GM21526 (cell line): ENCODE results near the gene C1orf198.

Experiments
- ATAC-seq: cut with Tn5 transposase; IDR thresholded peaks from one replicate; pipeline ENCODE4 v1.9.1; 2021; ENCODE audit warnings: moderate library complexity; ENCODE audit not compliant: unreplicated experiment, low FRiP score

The C1orf198 gene, protein sequence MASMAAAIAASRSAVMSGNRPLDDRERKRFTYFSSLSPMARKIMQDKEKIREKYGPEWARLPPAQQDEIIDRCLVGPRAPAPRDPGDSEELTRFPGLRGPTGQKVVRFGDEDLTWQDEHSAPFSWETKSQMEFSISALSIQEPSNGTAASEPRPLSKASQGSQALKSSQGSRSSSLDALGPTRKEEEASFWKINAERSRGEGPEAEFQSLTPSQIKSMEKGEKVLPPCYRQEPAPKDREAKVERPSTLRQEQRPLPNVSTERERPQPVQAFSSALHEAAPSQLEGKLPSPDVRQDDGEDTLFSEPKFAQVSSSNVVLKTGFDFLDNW

DNA sequence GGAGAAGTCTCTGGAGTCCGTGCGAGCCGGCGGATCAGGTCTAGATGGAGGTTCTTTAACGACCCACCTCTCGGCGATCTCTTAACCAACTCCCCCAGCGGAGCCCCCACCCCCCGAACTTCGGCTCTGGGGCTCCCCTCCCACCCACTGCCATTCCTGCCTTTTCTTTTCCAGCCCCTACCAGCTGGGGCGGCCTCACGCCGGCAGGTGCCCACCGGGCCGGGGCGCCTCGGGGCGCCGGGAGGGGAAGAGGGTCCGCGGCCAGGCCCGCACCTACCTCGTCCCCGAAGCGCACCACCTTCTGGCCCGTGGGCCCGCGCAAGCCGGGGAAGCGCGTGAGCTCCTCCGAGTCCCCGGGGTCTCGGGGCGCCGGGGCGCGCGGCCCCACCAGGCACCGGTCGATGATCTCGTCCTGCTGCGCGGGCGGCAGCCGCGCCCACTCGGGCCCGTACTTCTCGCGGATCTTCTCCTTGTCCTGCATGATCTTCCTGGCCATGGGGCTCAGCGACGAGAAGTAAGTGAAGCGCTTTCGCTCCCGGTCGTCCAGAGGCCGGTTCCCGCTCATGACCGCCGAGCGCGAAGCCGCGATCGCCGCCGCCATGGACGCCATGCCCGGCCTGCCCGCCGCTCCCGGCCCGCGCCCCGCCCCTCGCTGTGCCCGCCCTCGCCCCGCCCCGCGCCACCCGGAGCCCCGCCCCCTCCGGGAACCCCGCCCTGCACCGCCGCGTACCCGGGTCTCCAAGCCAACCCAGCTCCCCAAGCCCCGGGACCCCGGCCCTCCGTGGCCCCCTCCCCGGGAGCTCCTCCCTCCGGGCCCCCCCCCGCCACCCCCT, at the start of gene C1orf198:
TSS of gene C1orf198 (minus strand) at position 619 of the 833 bp plus-strand sequence. CDS start at position 610, 9 bp downstream.
- peak; percentile 76 for ATAC-seq

DNA sequence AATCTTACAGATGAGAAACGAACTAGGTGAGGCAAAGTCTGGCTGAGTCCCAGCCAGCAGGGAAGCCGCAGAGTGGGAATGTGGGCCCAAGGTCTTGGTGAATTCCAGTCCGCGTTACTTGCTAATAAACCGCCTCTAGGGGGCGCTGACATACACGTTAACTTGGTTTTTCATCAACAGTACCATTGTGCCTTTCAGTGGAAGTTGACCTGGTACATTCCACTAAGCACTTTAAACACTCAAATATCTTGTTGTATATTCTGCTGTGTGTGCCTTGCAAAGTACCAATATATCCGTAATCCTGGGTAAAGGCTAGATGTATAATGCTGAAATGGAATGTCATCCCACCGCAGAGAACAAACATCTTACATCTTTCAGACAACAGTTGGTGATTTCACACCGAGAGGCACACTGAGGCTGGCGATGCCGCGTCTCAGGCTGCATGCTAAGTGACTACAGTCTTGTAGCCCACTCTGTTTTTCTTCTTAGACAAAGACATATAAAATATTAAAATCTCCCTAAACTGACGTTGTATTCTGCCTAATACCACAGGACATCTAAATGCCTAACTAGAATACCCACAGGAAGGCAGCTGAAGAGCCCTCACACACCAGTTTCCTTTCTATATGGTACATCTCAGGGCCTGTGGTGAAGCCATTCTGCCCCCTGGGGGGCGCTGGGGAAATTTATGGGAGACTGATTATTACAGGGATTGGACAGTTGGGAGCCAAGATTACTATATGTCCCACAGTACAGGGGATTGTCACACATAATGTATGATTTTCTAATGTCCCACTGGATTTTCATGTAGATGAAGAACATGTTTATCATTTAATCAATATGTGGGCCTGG, 49.2 kb upstream of the C1orf198 start:
- no peak for ATAC-seq

DNA sequence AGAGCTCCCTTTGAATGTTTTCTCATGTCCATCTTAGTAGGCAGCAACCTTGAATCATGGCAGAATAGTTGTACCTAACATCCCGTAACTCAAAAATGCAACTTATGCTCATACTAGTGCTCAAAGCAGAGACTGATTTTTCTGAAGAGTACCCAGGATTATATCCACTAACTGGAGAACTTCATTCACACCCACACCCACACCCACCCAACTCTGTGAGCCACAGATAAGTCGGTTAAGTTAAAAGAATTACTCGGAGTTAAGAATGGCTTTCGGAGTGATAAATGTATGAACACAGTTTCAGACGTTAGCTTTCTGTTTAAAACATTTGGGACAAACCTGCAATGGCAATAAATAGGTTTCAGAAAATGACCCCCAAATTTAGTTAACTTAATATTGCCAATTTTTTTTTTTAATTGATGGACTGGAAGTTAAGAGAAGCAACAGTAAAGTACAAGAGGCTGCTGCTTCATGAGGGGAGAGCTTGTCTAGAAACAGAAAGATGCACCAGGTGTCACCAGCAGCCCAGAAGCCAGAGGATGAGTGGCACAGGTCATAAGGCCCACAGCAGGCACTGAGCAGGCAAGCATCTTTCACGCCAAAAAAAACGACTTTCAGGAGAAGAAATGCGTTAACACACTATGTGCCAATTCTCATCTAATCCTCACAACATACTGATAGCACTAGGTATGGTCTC, 48.4 kb upstream of the C1orf198 start:
- no peak for ATAC-seq

DNA sequence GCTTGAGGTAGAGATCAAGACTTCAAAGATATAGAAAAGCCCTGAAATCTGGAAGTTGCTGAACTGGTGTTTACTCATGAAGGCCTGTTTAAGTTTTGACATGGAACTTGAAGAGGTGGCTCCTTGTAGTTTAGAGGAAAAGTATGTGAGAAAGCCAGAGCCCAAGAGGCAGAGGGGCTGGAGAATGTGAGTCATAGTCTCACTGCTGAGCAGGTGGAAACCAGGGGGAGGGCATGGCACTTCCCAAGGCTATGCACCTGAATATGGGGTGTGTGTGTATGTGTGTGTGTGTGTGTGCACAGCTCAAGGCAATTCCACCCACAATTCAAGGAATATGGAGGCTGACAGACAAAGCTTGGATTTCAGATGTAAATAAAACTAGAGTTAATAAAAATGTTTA, 46.8 kb upstream of the C1orf198 start:
- no peak for ATAC-seq

DNA sequence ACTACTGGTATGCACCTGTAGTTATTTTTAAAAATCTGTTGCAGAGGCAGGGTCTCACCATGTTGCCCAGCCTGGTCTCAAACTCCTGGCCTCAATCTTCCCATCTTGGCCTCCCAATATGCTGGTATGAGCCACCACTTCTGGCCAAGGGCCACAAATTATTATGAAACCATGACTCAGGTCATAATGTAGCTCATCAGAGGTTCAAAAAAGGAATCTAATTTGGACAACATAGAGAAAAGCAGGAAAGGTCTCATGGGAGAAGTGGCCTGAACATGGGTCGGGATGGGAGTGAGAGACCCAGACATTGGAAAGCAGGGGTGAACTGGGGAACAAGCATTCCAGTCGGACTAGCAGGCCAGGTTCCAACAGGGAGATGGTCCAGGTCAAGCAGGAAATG, 45.2 kb upstream of the C1orf198 start:
- ATAC-seq = no peak

DNA sequence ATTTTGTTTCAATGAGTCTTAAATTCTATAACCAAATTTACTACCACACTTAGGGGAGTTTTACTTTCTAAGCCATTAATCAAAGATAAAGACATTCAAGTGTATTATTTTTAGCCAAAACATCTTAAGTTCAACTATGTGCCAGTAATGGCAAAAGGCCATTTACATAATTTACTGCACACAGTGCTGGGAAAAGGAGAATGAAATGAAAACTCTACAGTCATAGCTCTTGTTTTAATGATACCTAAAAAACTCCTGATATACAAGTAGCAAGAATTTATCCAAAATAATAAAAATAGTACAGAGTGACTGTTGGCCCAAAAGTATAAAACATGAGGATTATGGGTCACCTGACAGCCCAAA, 42.4 kb upstream of the C1orf198 start:
- ATAC-seq = no peak

DNA sequence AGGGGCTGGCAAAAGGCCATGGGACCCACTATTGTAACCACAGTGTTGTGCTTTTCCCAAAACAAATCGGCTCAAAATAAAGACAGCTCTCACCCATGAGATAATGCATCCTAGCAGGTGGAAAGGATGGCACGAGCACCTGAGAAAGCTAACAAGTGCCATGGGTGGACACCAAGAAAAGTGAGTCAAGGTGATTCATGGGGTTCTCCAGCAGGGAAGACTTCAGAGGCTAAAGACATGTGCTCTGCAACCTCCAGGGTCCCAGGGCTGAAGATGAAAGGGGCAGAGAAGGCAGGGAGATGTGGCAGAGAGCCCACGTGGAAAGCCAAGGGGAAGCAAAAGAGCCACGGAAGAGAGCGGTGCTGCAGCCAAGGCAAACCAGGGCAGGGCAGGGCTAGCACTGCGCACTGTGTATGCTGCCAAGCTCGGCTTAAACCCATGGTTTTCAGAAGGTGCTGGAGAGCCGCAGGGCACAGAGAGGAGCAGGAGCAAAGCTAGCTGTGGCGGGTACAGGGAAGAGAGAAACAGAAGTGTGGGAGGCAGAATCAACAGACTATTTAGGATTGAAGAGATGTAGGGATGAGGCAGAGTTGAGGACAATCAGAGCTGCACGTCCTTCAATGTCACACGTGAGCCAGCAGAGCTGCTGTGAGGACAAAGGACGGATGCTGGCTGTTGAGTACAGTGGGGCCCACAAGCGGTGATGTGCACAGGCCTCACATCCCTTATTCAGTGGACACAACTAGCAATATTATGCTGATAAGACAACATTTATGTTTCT, 41.8 kb upstream of the C1orf198 start:
- no peak for ATAC-seq

DNA sequence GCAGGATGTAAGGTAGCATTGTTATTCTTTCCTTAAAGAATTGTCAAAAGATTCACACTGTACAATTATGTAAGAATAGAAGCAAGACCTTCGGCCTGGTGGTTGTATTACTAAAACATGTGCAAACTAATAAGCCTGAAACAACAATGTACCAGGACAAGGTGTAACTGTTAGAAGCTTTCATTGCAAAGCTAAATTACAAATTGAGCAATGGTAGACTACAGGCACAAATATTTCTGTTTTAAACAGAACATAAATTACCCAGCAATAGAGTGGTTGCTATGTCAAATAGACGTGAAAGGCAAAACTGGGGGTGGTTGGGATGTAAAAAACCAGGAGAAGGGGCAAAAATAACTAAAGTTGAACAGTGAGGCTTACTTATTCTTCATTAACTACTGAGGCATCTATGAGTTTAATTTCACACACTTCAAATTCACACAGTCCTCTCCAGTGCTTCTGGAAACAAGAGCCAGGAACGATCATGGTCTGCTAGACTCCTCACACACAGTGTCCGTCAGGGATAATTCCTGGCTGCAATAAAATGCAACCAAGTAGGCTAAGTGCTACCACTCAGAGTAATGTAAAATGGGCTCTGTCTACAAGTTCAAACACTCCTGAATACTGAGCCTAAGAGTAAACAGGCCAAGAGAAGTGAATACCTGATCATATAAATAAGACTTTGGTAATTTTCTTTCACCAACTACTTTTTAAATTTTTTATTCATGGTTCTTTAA, 39.3 kb upstream of the C1orf198 start:
- no peak for ATAC-seq

DNA sequence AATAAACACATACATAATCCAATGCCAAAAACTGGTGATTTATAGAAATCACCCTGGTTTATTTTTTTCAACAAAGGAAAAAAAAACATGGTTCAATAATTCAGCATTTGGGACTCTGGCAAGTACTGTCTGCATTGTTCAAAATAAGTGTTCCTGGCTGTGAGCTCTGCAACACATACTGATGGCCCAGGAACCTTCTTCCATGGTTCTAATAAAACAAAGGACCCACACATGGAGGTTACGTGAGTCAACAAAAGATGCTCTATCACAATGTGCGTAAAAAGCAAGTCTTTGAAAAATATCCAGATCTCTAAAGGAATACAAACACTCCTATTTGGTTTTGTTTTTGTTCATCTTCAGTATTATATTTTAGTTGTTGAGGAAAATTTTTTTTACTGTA, 37.9 kb upstream of the C1orf198 start:
- no peak for ATAC-seq

DNA sequence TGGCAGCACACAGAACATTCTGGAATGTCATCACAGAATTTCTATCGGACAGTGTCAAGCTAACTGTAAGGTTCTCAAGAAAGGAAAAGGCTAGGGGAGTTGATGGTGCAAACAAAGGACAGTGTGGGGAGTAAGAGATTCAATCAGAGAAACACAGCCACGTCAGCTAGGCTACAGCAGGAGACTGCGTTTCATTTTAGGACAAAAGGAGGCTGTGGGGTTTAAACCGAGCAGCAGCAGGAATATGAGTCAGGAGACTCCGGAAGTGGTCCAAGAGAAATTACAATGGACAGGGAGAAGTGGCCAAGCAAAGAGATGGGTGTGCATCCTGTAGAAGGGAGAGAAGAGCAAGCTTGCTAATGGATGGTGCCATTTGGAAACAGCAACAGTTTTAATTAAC, 37.4 kb upstream of the C1orf198 start:
- no peak for ATAC-seq

DNA sequence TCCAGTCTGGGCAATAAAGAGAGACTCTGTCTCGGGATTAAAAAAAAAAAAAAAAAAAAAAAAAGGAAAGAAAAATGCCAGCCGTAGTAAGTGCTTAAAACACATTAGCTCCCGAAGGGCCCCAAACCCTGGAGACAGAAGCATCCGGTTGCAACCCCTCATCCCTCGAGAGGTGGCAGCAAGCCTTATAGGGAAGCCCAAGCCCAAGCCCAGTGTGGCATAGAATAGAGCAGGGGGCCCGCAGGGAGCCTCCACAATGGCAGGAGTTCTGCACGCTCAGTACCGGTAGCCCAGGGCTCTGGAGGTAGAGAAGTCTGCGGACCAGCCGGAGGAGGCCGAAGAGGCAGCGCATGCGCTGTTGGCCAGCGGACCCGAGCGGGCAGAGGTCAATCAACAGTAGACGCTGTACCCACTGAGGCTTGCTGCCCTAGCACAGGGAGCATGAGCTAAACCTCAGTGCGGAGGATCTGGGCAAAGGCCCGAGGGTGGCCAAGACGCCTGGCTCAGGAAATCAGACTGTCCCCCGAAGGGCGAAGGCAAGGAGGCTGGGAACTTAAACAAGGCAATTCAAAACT, 34.1 kb upstream of the C1orf198 start:
- ATAC-seq = no peak

DNA sequence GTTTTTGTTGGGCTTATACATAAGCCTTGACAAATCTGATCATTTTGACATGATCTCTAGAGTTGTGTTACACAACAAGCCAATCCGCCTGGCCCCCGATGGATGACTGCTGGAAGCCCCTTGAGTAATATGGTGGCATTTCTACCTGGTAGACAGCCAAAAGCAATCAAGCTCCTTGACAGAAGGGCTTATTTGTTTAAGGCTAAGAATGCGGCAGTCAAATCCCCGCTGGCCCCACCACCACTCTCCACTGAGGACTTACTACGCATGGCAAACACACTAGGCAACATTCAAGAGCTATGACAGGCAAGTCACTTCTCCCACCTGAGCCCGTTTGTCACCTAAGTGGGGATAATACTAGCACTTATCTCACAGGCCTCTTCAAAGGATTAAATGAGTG, 33.4 kb upstream of the C1orf198 start:
- ATAC-seq = no peak

DNA sequence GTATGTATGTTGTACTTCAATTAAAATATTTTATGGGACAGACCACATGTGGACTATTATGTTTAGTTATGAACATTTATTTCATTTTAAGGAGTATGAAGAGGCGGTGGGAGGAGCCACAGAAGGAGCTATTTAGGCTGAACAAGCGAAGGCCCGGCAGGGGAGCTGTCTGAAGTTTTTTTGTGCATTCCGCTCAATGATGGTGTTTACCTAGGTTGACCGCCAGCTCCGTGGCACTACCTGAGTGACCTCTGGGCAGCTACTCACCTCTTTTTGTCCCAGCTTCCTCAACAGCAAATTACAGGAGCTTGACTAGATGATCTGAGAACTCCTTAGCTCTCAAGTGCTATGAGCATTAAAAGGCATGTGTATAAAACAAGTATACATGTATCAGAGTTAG, 32.7 kb upstream of the C1orf198 start:
- no peak for ATAC-seq

DNA sequence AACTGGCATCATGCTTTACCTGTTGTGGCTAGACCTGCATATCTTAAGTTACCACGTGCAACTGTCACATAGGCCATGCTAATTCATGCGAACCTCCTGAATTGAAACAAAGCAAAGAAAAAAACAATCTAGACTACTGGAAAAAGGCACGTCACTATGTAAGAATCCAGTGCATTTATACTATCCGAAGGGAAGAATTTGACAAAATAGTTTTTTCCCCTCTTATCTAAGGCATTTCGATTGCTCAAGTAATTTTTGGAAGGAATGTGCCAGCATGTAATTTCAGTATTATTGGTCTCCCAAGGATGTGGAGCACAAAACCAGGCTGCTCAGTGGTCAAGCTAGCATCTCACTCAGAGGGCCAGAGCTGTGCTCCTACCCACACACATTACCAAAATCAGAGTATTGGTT, 31.5 kb upstream of the C1orf198 start:
- no peak for ATAC-seq

DNA sequence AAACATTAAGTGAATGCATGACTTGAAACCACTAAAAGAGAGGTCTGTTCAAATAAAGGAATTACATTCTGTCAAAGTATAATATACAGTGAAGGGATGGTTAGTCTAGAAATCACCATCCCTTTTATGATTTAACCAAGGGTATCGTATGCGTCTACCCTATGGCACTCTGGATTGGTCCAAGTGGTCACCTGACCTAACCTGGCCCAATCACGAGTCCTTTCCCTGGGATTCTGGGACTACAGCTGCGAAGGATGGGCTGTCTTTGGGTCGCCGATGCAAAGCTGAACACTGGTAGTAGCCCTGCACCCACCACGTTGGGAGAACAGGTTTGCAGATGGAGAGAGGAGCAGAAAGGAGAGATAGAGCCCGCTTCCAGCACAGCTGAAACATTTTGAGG, 30.4 kb upstream of the C1orf198 start:
- ATAC-seq = no peak

DNA sequence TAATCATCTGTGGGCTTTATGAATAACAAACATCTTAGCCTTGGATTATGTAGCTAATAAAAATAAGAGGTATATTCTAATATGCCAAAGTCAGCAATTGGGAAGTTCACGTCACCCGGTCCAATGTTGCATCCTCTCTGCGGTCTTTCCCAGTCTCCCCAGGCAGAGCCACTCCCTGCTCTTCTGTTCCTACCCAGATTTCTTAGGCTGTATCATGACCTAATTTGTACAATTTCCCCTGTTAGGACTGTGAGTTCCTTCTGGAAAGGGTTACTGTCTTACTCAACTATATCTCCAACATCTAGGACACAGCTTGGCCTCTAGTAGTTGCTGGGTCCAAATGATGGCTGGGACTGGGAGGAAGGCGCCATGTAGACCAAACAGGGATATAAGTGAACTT, 29.8 kb upstream of the C1orf198 start:
- ATAC-seq = no peak

DNA sequence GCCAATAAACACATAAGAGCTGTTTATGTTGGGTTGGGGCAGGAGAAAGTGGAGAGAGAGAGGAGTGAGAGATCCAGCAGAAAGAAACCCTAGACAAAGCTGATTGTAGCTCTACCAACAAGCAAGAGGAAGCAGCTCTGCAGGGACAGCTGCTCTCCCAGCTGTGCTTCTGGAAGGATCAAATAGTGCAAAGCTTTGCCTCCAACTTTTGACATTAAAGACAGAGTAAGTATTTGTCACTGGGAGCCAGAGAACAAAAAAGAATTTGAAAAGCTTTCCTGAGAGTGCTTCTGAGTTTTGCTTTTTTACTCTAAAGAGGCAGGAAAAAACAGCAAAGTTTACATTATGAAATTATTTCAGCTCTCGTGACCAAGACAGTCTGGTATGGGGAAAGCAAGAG, 28.5 kb upstream of the C1orf198 start:
- no peak for ATAC-seq

DNA sequence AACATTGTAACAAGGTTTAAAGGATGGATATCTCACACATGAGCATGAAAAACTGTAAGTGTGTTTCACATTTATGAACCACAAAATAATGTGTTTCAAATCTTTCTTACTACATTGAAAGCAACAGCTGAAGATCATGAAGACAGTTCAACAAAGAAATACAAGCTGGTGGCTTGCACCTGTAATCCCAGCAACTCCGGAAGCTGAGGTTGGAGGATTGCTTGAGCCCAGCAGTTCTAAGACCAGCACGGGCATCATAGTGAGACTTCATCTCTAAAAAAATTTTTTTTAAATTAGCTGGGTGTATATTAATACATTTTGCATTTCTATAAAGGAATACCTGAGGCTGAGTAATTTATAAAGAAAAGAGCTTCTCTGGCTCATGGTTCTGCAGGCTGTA, 27.1 kb upstream of the C1orf198 start:
- no peak for ATAC-seq

DNA sequence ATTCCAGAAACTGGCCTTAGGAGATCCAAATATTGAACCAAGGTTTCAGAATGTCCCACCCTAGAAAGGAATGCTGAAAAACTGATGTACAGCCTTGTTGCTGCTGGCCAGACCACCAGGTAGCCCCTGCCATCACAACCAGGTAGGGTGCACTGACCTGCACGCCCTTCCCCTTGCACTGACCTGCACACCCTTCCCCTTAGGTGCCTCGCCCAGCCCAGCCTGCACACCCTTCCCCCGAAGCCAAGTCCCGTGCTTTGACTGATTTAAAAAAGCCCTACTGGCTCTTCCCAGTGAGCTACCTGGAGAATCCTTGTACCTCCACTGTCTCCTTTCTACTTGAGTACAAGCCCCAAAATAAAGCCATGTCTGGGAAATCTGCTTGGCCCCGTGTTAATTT, 26.3 kb upstream of the C1orf198 start:
- no peak for ATAC-seq
